ENCODE data around the gene R3HDM1.

DNA sequence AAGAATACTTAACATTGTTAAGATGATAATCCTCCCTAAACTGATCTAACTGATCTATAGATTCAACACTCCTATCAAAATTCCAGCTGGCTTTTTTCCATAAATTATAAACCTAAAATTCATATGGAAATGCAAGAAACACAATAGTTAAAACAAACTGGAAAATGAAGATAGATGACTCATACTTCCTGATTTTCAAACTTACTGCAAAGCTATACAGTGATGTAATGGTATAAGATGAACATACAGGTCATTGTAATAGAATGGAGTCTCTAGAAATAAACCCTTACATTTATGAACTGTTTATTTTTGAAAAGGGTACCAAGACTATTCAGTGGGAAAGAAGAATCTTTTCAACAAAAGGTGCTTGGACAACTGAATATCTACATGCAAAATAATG lies 242.6 kb downstream of the R3HDM1 start:
- TF ChIP-seq, protein P1, sequence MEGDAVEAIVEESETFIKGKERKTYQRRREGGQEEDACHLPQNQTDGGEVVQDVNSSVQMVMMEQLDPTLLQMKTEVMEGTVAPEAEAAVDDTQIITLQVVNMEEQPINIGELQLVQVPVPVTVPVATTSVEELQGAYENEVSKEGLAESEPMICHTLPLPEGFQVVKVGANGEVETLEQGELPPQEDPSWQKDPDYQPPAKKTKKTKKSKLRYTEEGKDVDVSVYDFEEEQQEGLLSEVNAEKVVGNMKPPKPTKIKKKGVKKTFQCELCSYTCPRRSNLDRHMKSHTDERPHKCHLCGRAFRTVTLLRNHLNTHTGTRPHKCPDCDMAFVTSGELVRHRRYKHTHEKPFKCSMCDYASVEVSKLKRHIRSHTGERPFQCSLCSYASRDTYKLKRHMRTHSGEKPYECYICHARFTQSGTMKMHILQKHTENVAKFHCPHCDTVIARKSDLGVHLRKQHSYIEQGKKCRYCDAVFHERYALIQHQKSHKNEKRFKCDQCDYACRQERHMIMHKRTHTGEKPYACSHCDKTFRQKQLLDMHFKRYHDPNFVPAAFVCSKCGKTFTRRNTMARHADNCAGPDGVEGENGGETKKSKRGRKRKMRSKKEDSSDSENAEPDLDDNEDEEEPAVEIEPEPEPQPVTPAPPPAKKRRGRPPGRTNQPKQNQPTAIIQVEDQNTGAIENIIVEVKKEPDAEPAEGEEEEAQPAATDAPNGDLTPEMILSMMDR (IDR thresholded peaks at IDR 0.05): no peak
- TF ChIP-seq POLR2A (IDR thresholded peaks at IDR 0.05) (no peak), EP300 (IDR thresholded peaks at IDR 0.05) (no peak), POLR2AphosphoS5 (IDR thresholded peaks at IDR 0.05) (no peak)
